HCT116 (cell line): ENCODE data around the gene BMAL1. TPM values are rescaled to one million over a fixed set of nuclear protein-coding genes. Genes with fewer than 3 reads are reported as not detected.

ENCODE experiments used
- ATAC-seq: fragments of 200-7000 bp; cut with Tn5 transposase; 2 replicates; pipeline ENCODE4 v1.9.1; 2020; ENCODE audit warnings: mild to moderate bottlenecking, moderate library complexity
- BruUV-seq: library from RNA; stranded (reverse); fragments of 400-500 nt; replicated peaks from 2 replicates; lab custom pipeline; 2021; lab: Mats Ljungman, UMichigan
- CTCF ChIA-PET: fragments of 300-600 bp; sonication (Branson Sonifier 250); formaldehyde crosslinking; loops from one replicate; lab custom pipeline; 2021; ENCODE audit warnings: antibody characterized with exemption; lab: Charles Lee
- POLR2A ChIA-PET: fragments of 300-600, 350-600 bp; sonication (Branson Sonifier 250); formaldehyde crosslinking; loops from one replicate; lab custom pipeline; 2021; ENCODE audit warnings: antibody characterized with exemption; lab: Charles Lee
- RAD21 ChIA-PET, 2 experiments: fragments of 300-600 bp; sonication (Branson Sonifier 250); formaldehyde crosslinking; loops; one replicate each; lab custom pipeline; 2023; ENCODE audit warnings: low total read pairs in 2 of 2; ENCODE audit not compliant: uncharacterized antibody in 2 of 2, unreplicated experiment in 2 of 2, low non-redundant PET in 1 of 2; lab: Charles Lee
- DNase-seq: peaks from one replicate; pipeline ENCODE4 v3.0.0-alpha.2; 2010; ENCODE audit warnings: low read depth, low spot score
- H2AFZ ChIP-seq: fragments of 200-600 bp; shearing (Covaris generic), sonication (generic); 2 replicates; pipeline ENCODE4 v1.6.1; 2017; ENCODE audit warnings: low read depth, mixed run types, mixed read lengths, antibody characterized with exemption, low read length; ENCODE audit not compliant: poor library complexity, severe bottlenecking
- H3K27ac ChIP-seq: 2 replicates; pipeline ENCODE4 v1.5.1; 2012; ENCODE audit warnings: low read depth, low read length
- H3K27me3 ChIP-seq: fragments of 200-600 bp; sonication (generic); 2 replicates; pipeline ENCODE4 v1.6.1; 2016; ENCODE audit warnings: mixed run types, low read length, mixed read lengths; ENCODE audit not compliant: insufficient read depth
- H3K36me3 ChIP-seq, 2 experiments: fragments of 200-500 bp in 1 of 2; fragments of 200-600 bp in 1 of 2; sonication (Bioruptor generic) in 1 of 2; sonication (generic) in 1 of 2; 2 replicates each; pipeline versions ENCODE4 v1.5.1 to v1.6.1; 2014 to 2016; ENCODE audit warnings: low read length in 2 of 2, inconsistent platforms in 1 of 2, mixed read lengths in 1 of 2, mixed run types in 1 of 2; ENCODE audit not compliant: insufficient read depth in 2 of 2, control insufficient read depth in 1 of 2
- H3K4me1 ChIP-seq, 2 experiments: fragments of 200-600 bp in 1 of 2; sonication (generic) in 1 of 2; 2 replicates each; pipeline versions ENCODE4 v1.5.1 to v1.6.1; 2012 to 2017; ENCODE audit warnings: low read length in 2 of 2, inconsistent platforms in 1 of 2, mild to moderate bottlenecking in 1 of 2, mixed read lengths in 1 of 2, mixed run types in 1 of 2, moderate library complexity in 1 of 2; ENCODE audit not compliant: insufficient read depth in 2 of 2, control insufficient read depth in 1 of 2
- H3K4me2 ChIP-seq: fragments of 200-600 bp; sonication (generic); 2 replicates; pipeline ENCODE4 v1.6.1; 2017; ENCODE audit warnings: mixed run types, low read length, mixed read lengths
- H3K4me3 ChIP-seq, 2 experiments: fragments of 200-600 bp in 1 of 2; sonication (generic) in 1 of 2; replicated peaks in 1 of 2; 2 replicates each; pipeline ENCODE4 v1.5.1; 2011 to 2016; ENCODE audit warnings: low read length in 2 of 2, control low read depth in 1 of 2, low read depth in 1 of 2, mild to moderate bottlenecking in 1 of 2, mixed read lengths in 1 of 2, mixed run types in 1 of 2
- H3K79me2 ChIP-seq: fragments of 200-600 bp; sonication (generic); 2 replicates; pipeline ENCODE4 v1.6.1; 2017; ENCODE audit warnings: mild to moderate bottlenecking, mixed run types, low read length, moderate library complexity, mixed read lengths; ENCODE audit not compliant: insufficient read depth
- H3K9ac ChIP-seq: fragments of 200-600 bp; sonication (generic); 2 replicates; pipeline ENCODE4 v1.6.1; 2016; ENCODE audit warnings: low read length, mixed read lengths
- H3K9me2 ChIP-seq: fragments of 200-600 bp; sonication (generic), shearing (Covaris generic); 2 replicates; pipeline ENCODE4 v1.6.1; 2017; ENCODE audit warnings: mixed run types, mild to moderate bottlenecking, moderate library complexity; ENCODE audit not compliant: insufficient read depth
- H3K9me3 ChIP-seq, 2 experiments: fragments of 200-500 bp in 1 of 2; fragments of 200-600 bp in 1 of 2; sonication (Bioruptor generic) in 1 of 2; sonication (generic) in 1 of 2; 2 replicates each; pipeline ENCODE4 v1.6.1; 2014 to 2017; ENCODE audit warnings: low read length in 2 of 2, mixed read lengths in 2 of 2, inconsistent platforms in 1 of 2, low read depth in 1 of 2, mild to moderate bottlenecking in 1 of 2, mixed run types in 1 of 2, moderate library complexity in 1 of 2; ENCODE audit not compliant: control insufficient read depth in 1 of 2, insufficient read depth in 1 of 2
- H4K20me1 ChIP-seq: fragments of 200-600 bp; sonication (generic), shearing (Covaris generic); 2 replicates; pipeline ENCODE4 v1.6.1; 2017; ENCODE audit warnings: mixed run types, mild to moderate bottlenecking, moderate library complexity; ENCODE audit not compliant: insufficient read depth
- ATF3 ChIP-seq: IDR thresholded peaks from 2 replicates; pipeline ENCODE4 v1.6.1; 2012
- CBX3 ChIP-seq: IDR thresholded peaks from 2 replicates; pipeline ENCODE4 v1.6.1; 2012; ENCODE audit warnings: low read depth
- CEBPB ChIP-seq: IDR thresholded peaks from 2 replicates; pipeline ENCODE4 v1.6.1; 2012; ENCODE audit warnings: low read depth
- EZH2 ChIP-seq: fragments of 200-600 bp; sonication (generic); IDR thresholded peaks from 2 replicates; pipeline ENCODE4 v1.6.1; 2017; ENCODE audit warnings: antibody characterized with exemption, mixed run types
- JUND ChIP-seq: IDR thresholded peaks from 2 replicates; pipeline ENCODE4 v1.6.1; 2012
- POLR2A ChIP-seq: IDR thresholded peaks from 2 replicates; pipeline ENCODE4 v1.7.0; 2011; ENCODE audit warnings: borderline replicate concordance; ENCODE audit not compliant: insufficient read depth, insufficient read length; ENCODE audit errors: extremely low read depth
- RAD21 ChIP-seq: IDR thresholded peaks from 2 replicates; pipeline ENCODE4 v1.6.1; 2012; ENCODE audit warnings: low read depth, mild to moderate bottlenecking
- SIN3A ChIP-seq: IDR thresholded peaks from 2 replicates; pipeline ENCODE4 v1.6.1; 2012; ENCODE audit warnings: low read depth
- SP1 ChIP-seq: IDR thresholded peaks from 2 replicates; pipeline ENCODE4 v1.6.1; 2012; ENCODE audit warnings: low read depth
- SRF ChIP-seq: IDR thresholded peaks from 2 replicates; pipeline ENCODE4 v1.6.1; 2012; ENCODE audit warnings: low read depth
- YY1 ChIP-seq: IDR thresholded peaks from 2 replicates; pipeline ENCODE4 v1.6.1; 2011; ENCODE audit warnings: low read length, low read depth, moderate library complexity, mild to moderate bottlenecking; ENCODE audit not compliant: insufficient replicate concordance; ENCODE audit errors: extremely low read depth
- ZBTB33 ChIP-seq: IDR thresholded peaks from 2 replicates; pipeline ENCODE4 v1.6.1; 2011; ENCODE audit warnings: mild to moderate bottlenecking, low read length, moderate library complexity; ENCODE audit not compliant: insufficient replicate concordance; ENCODE audit errors: extremely low read depth
- ZFX ChIP-seq: fragments of 450-650 bp; IDR thresholded peaks from 2 replicates; pipeline ENCODE4 v1.6.1; 2017
- intact Hi-C: fragments of 100-400 bp; cut with micrococcal nuclease; formaldehyde crosslinking; loops from 2 replicates; pipeline ENCODE4 v1.10.0; 2022
- total RNA-seq: library from RNA; stranded (reverse); gene quantifications from one replicate; pipeline ENCODE4 v1.2.1, GENCODE V29; 2021; ENCODE audit not compliant: unreplicated experiment

Gene BMAL1
- total RNA-seq, 1 experiment from 2014 or later: 17.6 TPM

- no TSS peak for BruUV-seq
- Histone ChIP-seq H3K4me3 (no peak overlapping the region), H3K9me3 (no peaks in the 10 kb centered on the region), H2AFZ (no peak overlapping the region), H3K4me2 (no peak overlapping the region), H3K27me3 (peaks cover 12% of the 10 kb centered on the region; the same call in 1 of the 2 replicates), H3K36me3 (no peaks in the 10 kb centered on the region), H3K4me1 (no peaks in the 10 kb centered on the region), H3K27ac (no peak overlapping the region), H3K9me2 (no peaks in the 10 kb centered on the region), H4K20me1 (no peaks in the 10 kb centered on the region), H3K9ac (no peak overlapping the region), H3K79me2 (no peaks in the 10 kb centered on the region)
- RAD21 ChIA-PET: no interaction called here
- TF ChIP-seq CEBPB (no peak), RAD21 (no peak), JUND (no peak), POLR2A (no peak), ZBTB33 (no peak), YY1 (no peak), ATF3 (no peak), ZFX (no peak), EZH2 (no peak), SRF (no peak), CBX3 (no peak), SP1 (no peak), SIN3A (no peak)
- intact Hi-C loops: no loop called here
- ATAC-seq (no peak), DNase-seq (no peak)
- POLR2A ChIA-PET: no interaction called here
- CTCF ChIA-PET: interaction anchor here (0.7 kb wide), 1 partner anchor 31 kb away, joined by 3 read pairs; no protein-coding TSS in a partner anchor
Observed at GRCh38 chr11:13269775-13270174, 7.8 kb upstream of the BMAL1 start.
